Measurements from ENCODE around the gene ZNF490.

The ZNF490 gene

GRCh38 chr19:12551060-12551832 is 59.4 kb downstream of the ZNF490 start, which contains the start of gene ZNF564:
Gene ZNF564 (minus strand): TSS chr19:12551482. CDS start chr19:12551332, 150 bp downstream.
- Histone ChIP-seq H3K79me2 (ENCODE audit: insufficient read depth, low read depth) (peaks cover 23% of the 10 kb centered on the region; the same call in 1 of the 2 replicates), H3K4me3 (IDR thresholded peaks at IDR 0.05; ENCODE audit: insufficient read depth, low read depth, low read length) (no peak within 1 kb of the TSS)

GRCh38 chr19:12546903-12547302 is 63.7 kb downstream of the ZNF490 start:
- Histone ChIP-seq H3K27ac (no peak overlapping the region), H3K4me3 (IDR thresholded peaks at IDR 0.05; ENCODE audit: insufficient read depth, low read depth, low read length) (no peak overlapping the region), H4K20me1 (ENCODE audit: insufficient read depth) (no peaks in the 10 kb centered on the region), H3K36me3 (ENCODE audit: insufficient read depth) (no peaks in the 10 kb centered on the region; the same call in 1 of the 2 replicates), H3K79me2 (ENCODE audit: insufficient read depth, low read depth) (peaks cover 27% of the 10 kb centered on the region; the same call in 1 of the 2 replicates), H3K4me1 (ENCODE audit: low read depth, poor library complexity, severe bottlenecking) (peaks cover 7% of the 10 kb centered on the region), H3K9ac (no peak overlapping the region), H3K4me2 (no peak overlapping the region), H3K27me3 (ENCODE audit: insufficient read depth, low read depth) (no peaks in the 10 kb centered on the region), H2AFZ (ENCODE audit: low read depth) (no peak overlapping the region)
- no peak for TF ChIP-seq CTCF (conservative IDR thresholded peaks at IDR 0.05; ENCODE audit: low read depth, low read length)

More at GRCh38 chr19:12551060-12551832, 59.4 kb downstream of the ZNF490 start, which contains the start of gene ZNF564:
- Histone ChIP-seq H3K4me1 (ENCODE audit: low read depth, poor library complexity, severe bottlenecking) (peaks cover 11% of the 10 kb centered on the region), H3K27ac (peak within 1 kb of the TSS; percentile 59), H3K4me2 (peak within 1 kb of the TSS; percentile 78), H3K36me3 (ENCODE audit: insufficient read depth) (no peaks in the 10 kb centered on the region; the same call in 1 of the 2 replicates), H2AFZ (ENCODE audit: low read depth) (peak within 1 kb of the TSS; percentile 88), H3K9ac (peak within 1 kb of the TSS; percentile 68), H4K20me1 (ENCODE audit: insufficient read depth) (no peaks in the 10 kb centered on the region), H3K27me3 (ENCODE audit: insufficient read depth, low read depth) (no peaks in the 10 kb centered on the region)
- no peak for TF ChIP-seq CTCF (conservative IDR thresholded peaks at IDR 0.05; ENCODE audit: low read depth, low read length)

- Histone ChIP-seq H3K79me2 (ENCODE audit: insufficient read depth, low read depth) (peaks cover 27% of the 10 kb centered on the region; the same call in 1 of the 2 replicates), H3K4me3 (IDR thresholded peaks at IDR 0.05; ENCODE audit: insufficient read depth, low read depth, low read length) (no peak overlapping the region), H3K27me3 (ENCODE audit: insufficient read depth, low read depth) (no peaks in the 10 kb centered on the region), H3K9ac (no peak overlapping the region), H2AFZ (ENCODE audit: low read depth) (no peak overlapping the region), H3K36me3 (ENCODE audit: insufficient read depth) (no peaks in the 10 kb centered on the region; the same call in 1 of the 2 replicates), H4K20me1 (ENCODE audit: insufficient read depth) (no peaks in the 10 kb centered on the region), H3K4me2 (no peak overlapping the region), H3K4me1 (ENCODE audit: low read depth, poor library complexity, severe bottlenecking) (peaks cover 6% of the 10 kb centered on the region), H3K27ac (no peak overlapping the region)
- TF ChIP-seq CTCF (conservative IDR thresholded peaks at IDR 0.05; ENCODE audit: low read depth, low read length), result no peak
Measured at GRCh38 chr19:12546068-12546467, 64.5 kb downstream of the ZNF490 start.

GRCh38 chr19:12545267-12545666 is 65.3 kb downstream of the ZNF490 start:
- no peak overlapping the region for H3K4me3 ChIP-seq (IDR thresholded peaks at IDR 0.05; ENCODE audit: insufficient read depth, low read depth, low read length)
- H3K79me2 ChIP-seq (ENCODE audit: insufficient read depth, low read depth), result peaks cover 20% of the 10 kb centered on the region; the same call in 1 of the 2 replicates
- H4K20me1 ChIP-seq (ENCODE audit: insufficient read depth), result no peaks in the 10 kb centered on the region
- peaks cover 3% of the 10 kb centered on the region for H3K4me1 ChIP-seq (ENCODE audit: low read depth, poor library complexity, severe bottlenecking)
- H3K27me3 ChIP-seq (ENCODE audit: insufficient read depth, low read depth), result no peaks in the 10 kb centered on the region
- H3K9ac ChIP-seq, result no peak overlapping the region
- H3K36me3 ChIP-seq (ENCODE audit: insufficient read depth), result no peaks in the 10 kb centered on the region; the same call in 1 of the 2 replicates
- H3K27ac ChIP-seq, result no peak overlapping the region
- H3K4me2 ChIP-seq, result no peak overlapping the region
- no peak for TF ChIP-seq CTCF (conservative IDR thresholded peaks at IDR 0.05; ENCODE audit: low read depth, low read length)
- no peak overlapping the region for H2AFZ ChIP-seq (ENCODE audit: low read depth)
